Ishikawa (cell line): ENCODE results near the gene KRT27.

Experiments used
- CEBPB ChIP-seq: IDR thresholded peaks from 2 replicates; pipeline ENCODE4 v1.6.1; 2012
- CREB1 ChIP-seq: IDR thresholded peaks from 2 replicates; pipeline ENCODE4 v1.6.1; 2012; ENCODE audit warnings: low read depth
- EGR1 ChIP-seq: IDR thresholded peaks from 2 replicates; pipeline ENCODE4 v1.6.1; 2012
- EP300 ChIP-seq: IDR thresholded peaks from 2 replicates; pipeline ENCODE4 v1.6.1; 2012; ENCODE audit warnings: borderline replicate concordance
- FOXM1 ChIP-seq: IDR thresholded peaks from 2 replicates; pipeline ENCODE4 v1.6.1; 2012; ENCODE audit warnings: low read depth, borderline replicate concordance
- MAX ChIP-seq: IDR thresholded peaks from 2 replicates; pipeline ENCODE4 v1.6.1; 2012
- NFIC ChIP-seq: IDR thresholded peaks from 2 replicates; pipeline ENCODE4 v1.6.1; 2012
- RAD21 ChIP-seq: IDR thresholded peaks from 2 replicates; pipeline ENCODE4 v1.6.1; 2012; ENCODE audit warnings: low read depth
- TAF1 ChIP-seq: IDR thresholded peaks from 2 replicates; pipeline ENCODE4 v1.6.1; 2012; ENCODE audit warnings: low read depth, mild to moderate bottlenecking
- TCF12 ChIP-seq: IDR thresholded peaks from 2 replicates; pipeline ENCODE4 v1.6.1; 2012; ENCODE audit warnings: low read depth
- TEAD4 ChIP-seq: IDR thresholded peaks from 2 replicates; pipeline ENCODE4 v1.6.1; 2012
- USF1 ChIP-seq: IDR thresholded peaks from 2 replicates; pipeline ENCODE4 v1.6.1; 2012
- YY1 ChIP-seq: IDR thresholded peaks from 2 replicates; pipeline ENCODE4 v1.6.1; 2012; ENCODE audit warnings: low read depth
- ZBTB7A ChIP-seq: IDR thresholded peaks from 2 replicates; pipeline ENCODE4 v1.6.1; 2012; ENCODE audit warnings: low read depth
- TF ChIP-seq, protein P1 (sequence below): IDR thresholded peaks from 2 replicates; pipeline ENCODE4 v1.6.1; 2012; ENCODE audit warnings: low read depth, mild to moderate bottlenecking

KRT27 gene

DNA sequence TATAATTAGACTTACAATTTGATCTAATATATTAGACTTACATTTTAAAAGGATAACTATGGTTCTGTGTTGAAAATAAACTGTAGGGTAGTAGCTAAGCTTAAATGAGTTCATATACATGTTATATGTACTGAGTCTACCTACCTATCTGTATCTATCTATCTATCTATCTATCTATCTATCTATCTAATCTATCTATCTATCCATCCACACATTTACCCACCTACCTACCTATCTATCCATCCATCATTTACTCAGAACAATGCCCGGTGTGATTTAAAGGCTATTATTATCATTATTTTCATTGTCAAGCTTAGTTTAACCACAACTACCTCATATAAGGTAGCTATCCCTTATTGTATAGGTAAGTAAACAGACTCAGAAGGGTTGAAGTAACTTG is 33.0 kb upstream of the KRT27 start:
- TF ChIP-seq CEBPB (no peak), EGR1 (no peak), TCF12 (no peak), EP300 (no peak), ZBTB7A (no peak), USF1 (no peak), FOXM1 (no peak), MAX (no peak), TEAD4 (no peak), CREB1 (no peak), RAD21 (no peak), YY1 (no peak), NFIC (no peak), TAF1 (no peak)
- TF ChIP-seq, protein P1, sequence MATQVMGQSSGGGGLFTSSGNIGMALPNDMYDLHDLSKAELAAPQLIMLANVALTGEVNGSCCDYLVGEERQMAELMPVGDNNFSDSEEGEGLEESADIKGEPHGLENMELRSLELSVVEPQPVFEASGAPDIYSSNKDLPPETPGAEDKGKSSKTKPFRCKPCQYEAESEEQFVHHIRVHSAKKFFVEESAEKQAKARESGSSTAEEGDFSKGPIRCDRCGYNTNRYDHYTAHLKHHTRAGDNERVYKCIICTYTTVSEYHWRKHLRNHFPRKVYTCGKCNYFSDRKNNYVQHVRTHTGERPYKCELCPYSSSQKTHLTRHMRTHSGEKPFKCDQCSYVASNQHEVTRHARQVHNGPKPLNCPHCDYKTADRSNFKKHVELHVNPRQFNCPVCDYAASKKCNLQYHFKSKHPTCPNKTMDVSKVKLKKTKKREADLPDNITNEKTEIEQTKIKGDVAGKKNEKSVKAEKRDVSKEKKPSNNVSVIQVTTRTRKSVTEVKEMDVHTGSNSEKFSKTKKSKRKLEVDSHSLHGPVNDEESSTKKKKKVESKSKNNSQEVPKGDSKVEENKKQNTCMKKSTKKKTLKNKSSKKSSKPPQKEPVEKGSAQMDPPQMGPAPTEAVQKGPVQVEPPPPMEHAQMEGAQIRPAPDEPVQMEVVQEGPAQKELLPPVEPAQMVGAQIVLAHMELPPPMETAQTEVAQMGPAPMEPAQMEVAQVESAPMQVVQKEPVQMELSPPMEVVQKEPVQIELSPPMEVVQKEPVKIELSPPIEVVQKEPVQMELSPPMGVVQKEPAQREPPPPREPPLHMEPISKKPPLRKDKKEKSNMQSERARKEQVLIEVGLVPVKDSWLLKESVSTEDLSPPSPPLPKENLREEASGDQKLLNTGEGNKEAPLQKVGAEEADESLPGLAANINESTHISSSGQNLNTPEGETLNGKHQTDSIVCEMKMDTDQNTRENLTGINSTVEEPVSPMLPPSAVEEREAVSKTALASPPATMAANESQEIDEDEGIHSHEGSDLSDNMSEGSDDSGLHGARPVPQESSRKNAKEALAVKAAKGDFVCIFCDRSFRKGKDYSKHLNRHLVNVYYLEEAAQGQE = no peak

DNA sequence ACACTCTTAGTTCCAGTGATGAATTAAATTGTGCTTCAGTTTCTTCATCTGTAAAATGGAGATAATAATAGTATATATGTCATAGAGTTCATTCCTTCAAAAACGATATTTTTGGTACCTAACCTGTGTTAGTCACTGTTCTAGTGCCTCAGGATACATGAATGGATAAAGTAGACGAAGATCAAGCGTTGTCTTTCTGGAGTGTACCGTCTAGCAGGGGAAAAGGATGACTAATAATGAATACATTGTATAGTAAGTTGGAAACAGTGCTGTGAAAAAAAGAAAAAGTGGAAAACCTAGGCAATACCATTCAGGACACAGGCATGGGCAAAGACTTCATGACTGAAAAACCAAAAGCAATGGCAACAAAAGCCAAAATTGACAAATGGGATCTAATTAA is 31.5 kb upstream of the KRT27 start:
- TF ChIP-seq TAF1 (no peak), TCF12 (no peak), TEAD4 (no peak), RAD21 (no peak), CEBPB (no peak), USF1 (no peak)
- TF ChIP-seq, protein P1 = no peak

- TF ChIP-seq FOXM1 (no peak), CREB1 (no peak), USF1 (no peak), EGR1 (no peak), YY1 (no peak), TAF1 (no peak), TEAD4 (no peak), MAX (no peak), TCF12 (no peak), CEBPB (no peak), ZBTB7A (no peak)
- TF ChIP-seq, protein P1 = no peak
Observed at GRCh38 chr17:40812639-40813038, 30.3 kb upstream of the KRT27 start.

DNA sequence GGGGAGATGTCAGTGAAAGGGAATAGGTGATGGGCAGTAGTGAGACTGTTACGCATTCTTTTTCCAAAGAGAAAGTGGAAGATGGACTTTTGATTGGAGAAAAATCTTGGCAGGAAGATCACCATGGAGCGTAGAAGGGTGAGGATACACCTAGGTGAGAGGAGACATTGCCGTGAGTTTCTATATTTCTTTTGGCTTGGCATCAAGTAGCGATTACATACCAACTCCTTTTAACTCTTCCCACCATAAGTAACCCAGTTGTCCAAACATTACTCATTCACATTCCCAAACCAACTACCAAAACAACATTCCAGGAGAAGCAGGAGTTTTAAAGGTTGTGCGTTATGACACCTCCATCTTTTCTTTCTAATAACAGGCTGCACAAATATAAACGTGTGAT is 28.1 kb upstream of the KRT27 start:
- TF ChIP-seq, protein P1 = no peak
- TF ChIP-seq CEBPB (no peak), EP300 (no peak), RAD21 (no peak), NFIC (no peak), YY1 (no peak), MAX (no peak), USF1 (no peak), FOXM1 (no peak), TEAD4 (no peak), EGR1 (no peak), TAF1 (no peak), TCF12 (no peak), ZBTB7A (no peak), CREB1 (no peak)
